ENCODE results near the gene CEP44.
"Not testable (repeated sequence)": the region's sequence is repeated elsewhere in the genome, so short reads cannot be mapped to it uniquely, and the experiment has no call there.

CEP44 gene

DNA sequence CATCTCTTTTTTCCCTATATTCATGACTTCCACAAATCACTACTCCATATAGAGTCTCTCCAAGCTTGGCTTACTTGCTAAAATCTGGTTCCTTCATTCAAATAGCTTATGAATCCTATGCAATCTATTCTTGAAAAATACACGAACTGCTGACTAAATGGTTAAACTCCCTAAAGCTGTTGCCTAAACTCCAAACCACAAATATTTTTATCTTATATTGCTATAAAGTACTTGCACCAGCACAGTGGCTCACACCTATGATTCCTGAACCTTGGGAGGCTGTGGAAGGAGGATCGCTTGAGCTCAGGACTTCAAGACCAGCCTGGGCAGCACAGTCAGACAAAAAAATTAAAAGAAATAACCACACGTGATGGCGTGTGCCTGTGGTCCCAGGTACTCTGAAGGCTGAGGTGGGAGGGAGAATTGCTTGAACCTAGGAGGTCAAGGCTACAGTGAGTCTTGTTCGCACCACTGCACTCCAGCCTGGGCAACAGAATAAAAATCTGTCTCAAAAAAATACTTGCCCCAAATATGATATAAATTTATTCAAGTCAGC lies 2.5 kb upstream of the CEP44 start:
- Histone ChIP-seq H3K36me3 (ENCODE audit: control insufficient read depth, insufficient read depth, low read length) (no peaks in the 10 kb centered on the region), H3K4me3 (ENCODE audit: low read length) (no peak overlapping the region), H3K9ac (ENCODE audit: low read length) (no peak overlapping the region), H3K4me1 (ENCODE audit: control insufficient read depth, insufficient read depth, low read length) (peaks cover 12% of the 10 kb centered on the region), H3K27ac (ENCODE audit: low read depth, low read length) (no peak overlapping the region), H3K27me3 (ENCODE audit: control insufficient read depth, insufficient read depth, low read length) (no peaks in the 10 kb centered on the region)

DNA sequence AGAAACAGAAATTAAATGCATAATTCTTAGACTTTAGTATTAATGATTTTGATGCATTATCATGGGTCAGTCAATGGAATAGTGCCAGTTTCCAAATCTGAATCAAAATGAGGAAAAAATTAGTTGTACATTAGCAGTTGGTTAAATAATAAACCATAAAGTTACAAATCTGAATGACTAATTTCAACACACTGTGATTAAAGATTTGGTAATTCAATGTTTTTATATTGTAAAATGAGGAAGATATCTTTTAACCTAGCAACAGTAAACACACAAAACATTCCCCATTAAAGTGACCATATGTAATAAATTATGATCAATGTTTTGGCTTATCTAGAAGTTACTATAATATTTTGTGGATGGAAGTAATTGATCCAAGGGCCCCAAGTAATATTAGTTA lies 1.8 kb upstream of the CEP44 start:
- H3K4me3 ChIP-seq (ENCODE audit: low read length): no peak overlapping the region
- peaks cover 12% of the 10 kb centered on the region for H3K4me1 ChIP-seq (ENCODE audit: control insufficient read depth, insufficient read depth, low read length)
- no peaks in the 10 kb centered on the region for H3K27me3 ChIP-seq (ENCODE audit: control insufficient read depth, insufficient read depth, low read length)
- no peak overlapping the region for H3K27ac ChIP-seq (ENCODE audit: low read depth, low read length)
- no peak overlapping the region for H3K9ac ChIP-seq (ENCODE audit: low read length)
- no peaks in the 10 kb centered on the region for H3K36me3 ChIP-seq (ENCODE audit: control insufficient read depth, insufficient read depth, low read length)

DNA sequence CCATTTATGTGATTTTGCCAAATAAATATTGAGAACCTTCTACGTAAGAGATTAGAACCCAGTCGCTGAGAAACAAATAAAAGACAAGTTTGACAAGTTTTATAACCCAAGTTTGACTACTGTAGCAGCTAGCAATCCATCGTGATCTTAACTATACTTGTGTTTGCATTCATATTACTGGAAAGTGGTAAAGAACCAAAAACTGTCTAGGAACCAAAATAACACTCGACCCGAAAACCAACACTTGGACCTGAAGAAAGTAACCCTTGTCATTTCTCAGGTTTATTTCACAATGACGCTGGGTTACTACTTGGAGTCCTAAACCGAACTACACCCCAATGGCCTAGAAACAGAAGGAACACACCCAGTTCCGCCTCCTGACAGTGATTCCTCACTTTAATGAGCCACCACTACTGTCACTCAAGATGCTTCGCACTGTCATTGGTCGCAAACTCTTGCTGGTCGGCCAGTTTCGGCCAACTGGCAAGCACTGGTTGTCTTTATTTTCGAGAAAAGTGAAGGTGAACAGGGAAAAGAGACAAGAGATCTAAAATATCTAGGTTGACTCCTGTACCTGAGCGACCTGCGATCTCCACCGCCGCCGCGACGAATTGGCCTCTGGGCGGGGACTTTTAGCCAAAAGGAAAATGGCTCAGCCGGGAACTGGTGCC lies 740 bp upstream of the CEP44 start:
- H3K27me3 ChIP-seq (ENCODE audit: control insufficient read depth, insufficient read depth, low read length): no peaks in the 10 kb centered on the region
- H3K27ac ChIP-seq (ENCODE audit: low read depth, low read length): peak overlapping the region; percentile 97
- peak overlapping the region; percentile 76 for H3K4me3 ChIP-seq (ENCODE audit: low read length)
- peaks cover 12% of the 10 kb centered on the region for H3K4me1 ChIP-seq (ENCODE audit: control insufficient read depth, insufficient read depth, low read length)
- H3K9ac ChIP-seq (ENCODE audit: low read length): peak overlapping the region; percentile 77
- no peaks in the 10 kb centered on the region for H3K36me3 ChIP-seq (ENCODE audit: control insufficient read depth, insufficient read depth, low read length)

DNA sequence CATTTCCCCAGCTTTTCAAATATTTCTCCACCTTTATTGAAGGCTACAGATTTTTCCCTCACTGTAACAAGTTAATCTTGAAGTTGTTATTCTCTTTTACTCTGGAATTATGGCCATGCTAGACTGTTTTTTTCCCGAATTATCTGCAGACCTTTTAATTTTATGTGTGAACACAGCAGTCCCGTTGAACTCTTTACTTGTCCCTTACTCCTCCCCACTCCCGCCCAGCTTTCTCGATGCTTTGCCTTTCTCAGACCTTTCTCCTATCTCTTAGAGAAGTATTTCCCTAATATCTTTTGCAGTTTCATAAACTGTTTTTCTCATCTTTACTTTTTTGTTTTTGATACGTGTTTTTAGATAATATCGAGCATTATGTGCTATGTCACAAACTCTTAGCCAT lies 776 bp downstream of the CEP44 start:
- Histone ChIP-seq H3K4me3 (ENCODE audit: low read length) (peak overlapping the region; percentile 76), H3K9ac (ENCODE audit: low read length) (peak overlapping the region; percentile 77), H3K4me1 (ENCODE audit: control insufficient read depth, insufficient read depth, low read length) (peaks cover 10% of the 10 kb centered on the region), H3K27ac (ENCODE audit: low read depth, low read length) (peak overlapping the region; percentile 97), H3K36me3 (ENCODE audit: control insufficient read depth, insufficient read depth, low read length) (no peaks in the 10 kb centered on the region), H3K27me3 (ENCODE audit: control insufficient read depth, insufficient read depth, low read length) (no peaks in the 10 kb centered on the region)

DNA sequence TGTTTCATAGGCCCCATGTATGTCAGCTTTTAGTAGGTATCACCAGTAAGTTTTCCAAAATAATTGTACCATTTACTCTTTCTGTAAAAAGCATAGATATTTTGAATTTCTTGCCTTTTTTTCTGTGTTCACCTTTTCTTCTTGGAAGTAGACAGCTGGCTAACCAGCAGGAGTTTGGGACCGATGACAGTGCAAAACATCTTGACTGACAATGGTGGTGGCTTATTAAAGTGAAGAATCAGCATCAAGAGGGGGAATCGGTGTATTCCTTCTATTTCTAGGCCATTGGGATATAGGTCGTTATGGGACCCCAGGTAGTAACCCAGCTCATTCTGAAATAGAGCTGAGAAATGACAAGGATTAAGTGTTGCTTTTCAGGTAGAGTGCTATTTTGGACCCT lies 3.2 kb downstream of the CEP44 start:
- Histone ChIP-seq H3K9ac (ENCODE audit: low read length) (no peak overlapping the region), H3K27ac (ENCODE audit: low read depth, low read length) (no peak overlapping the region), H3K4me1 (ENCODE audit: control insufficient read depth, insufficient read depth, low read length) (peaks cover 10% of the 10 kb centered on the region), H3K4me3 (ENCODE audit: low read length) (no peak overlapping the region), H3K27me3 (ENCODE audit: control insufficient read depth, insufficient read depth, low read length) (no peaks in the 10 kb centered on the region), H3K36me3 (ENCODE audit: control insufficient read depth, insufficient read depth, low read length) (no peaks in the 10 kb centered on the region)

DNA sequence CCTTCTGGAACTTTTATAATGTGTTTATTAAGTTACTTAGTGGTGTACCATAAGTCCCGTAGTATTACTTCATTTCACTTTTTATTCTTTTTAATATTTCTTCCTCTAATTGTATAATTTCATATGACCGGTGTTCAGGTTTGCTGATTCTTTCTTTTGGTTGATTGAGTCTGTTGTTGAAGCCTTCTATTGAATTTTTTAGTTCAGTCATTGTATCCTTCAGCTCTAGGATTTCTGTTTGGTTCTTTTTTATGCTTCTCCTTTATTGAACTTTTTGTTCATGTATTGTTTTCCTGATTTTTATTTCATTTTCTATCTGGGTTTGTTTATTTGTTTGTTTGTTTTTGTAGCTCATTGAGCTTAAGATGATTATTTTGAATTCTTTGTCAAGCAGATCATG lies 8.8 kb downstream of the CEP44 start:
- Histone ChIP-seq H3K4me3 (ENCODE audit: low read length) (no peak overlapping the region), H3K27me3 (ENCODE audit: control insufficient read depth, insufficient read depth, low read length) (no peaks in the 10 kb centered on the region), H3K4me1 (ENCODE audit: control insufficient read depth, insufficient read depth, low read length) (no peaks in the 10 kb centered on the region), H3K9ac (ENCODE audit: low read length) (no peak overlapping the region), H3K36me3 (ENCODE audit: control insufficient read depth, insufficient read depth, low read length) (no peaks in the 10 kb centered on the region), H3K27ac (ENCODE audit: low read depth, low read length) (no peak overlapping the region)

DNA sequence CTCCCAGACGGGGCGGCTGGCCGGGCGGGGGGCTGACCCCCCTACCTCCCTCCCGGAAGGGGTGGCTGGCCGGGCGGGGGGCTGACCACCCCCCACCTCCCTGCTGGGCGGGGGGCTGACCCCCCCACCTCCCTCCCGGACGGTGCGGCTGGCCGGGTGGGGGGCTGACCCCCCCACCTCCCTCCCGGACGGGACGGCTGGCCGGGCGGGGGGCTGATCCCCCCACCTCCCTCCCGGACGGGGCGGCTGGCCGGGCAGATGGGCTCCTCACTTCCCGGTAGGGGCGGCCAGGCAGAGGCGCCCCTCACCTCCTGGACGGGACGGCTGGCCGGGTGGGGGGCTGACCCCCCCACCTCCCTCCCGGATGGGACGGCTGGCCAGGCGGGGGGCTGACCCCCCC lies 10.9 kb downstream of the CEP44 start:
- not testable (repeated sequence) for H3K4me1 ChIP-seq (ENCODE audit: control insufficient read depth, insufficient read depth, low read length); H3K27ac ChIP-seq (ENCODE audit: low read depth, low read length); H3K4me3 ChIP-seq (ENCODE audit: low read length); H3K9ac ChIP-seq (ENCODE audit: low read length); H3K27me3 ChIP-seq (ENCODE audit: control insufficient read depth, insufficient read depth, low read length); H3K36me3 ChIP-seq (ENCODE audit: control insufficient read depth, insufficient read depth, low read length)

DNA sequence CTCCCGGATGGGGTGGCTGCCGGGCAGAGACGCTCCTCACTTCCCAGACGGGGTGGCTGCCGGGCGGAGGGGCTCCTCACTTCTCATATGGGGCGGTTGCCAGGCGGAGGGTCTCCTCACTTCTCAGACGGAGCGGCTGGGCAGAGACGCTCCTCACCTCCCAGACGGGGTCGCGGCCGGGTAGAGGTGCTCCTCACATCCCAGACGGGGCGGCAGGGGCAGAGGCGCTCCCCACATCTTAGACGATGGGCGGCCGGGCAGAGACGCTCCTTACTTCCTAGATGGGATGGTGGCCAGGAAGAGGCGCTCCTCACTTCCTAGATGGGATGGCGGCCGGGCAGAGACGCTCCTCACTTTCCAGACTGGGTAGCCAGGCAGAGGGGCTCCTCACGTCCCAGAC lies 11.4 kb downstream of the CEP44 start:
- not testable (repeated sequence) for H3K4me3 ChIP-seq (ENCODE audit: low read length); H3K9ac ChIP-seq (ENCODE audit: low read length); H3K4me1 ChIP-seq (ENCODE audit: control insufficient read depth, insufficient read depth, low read length); H3K36me3 ChIP-seq (ENCODE audit: control insufficient read depth, insufficient read depth, low read length); H3K27me3 ChIP-seq (ENCODE audit: control insufficient read depth, insufficient read depth, low read length); H3K27ac ChIP-seq (ENCODE audit: low read depth, low read length)

DNA sequence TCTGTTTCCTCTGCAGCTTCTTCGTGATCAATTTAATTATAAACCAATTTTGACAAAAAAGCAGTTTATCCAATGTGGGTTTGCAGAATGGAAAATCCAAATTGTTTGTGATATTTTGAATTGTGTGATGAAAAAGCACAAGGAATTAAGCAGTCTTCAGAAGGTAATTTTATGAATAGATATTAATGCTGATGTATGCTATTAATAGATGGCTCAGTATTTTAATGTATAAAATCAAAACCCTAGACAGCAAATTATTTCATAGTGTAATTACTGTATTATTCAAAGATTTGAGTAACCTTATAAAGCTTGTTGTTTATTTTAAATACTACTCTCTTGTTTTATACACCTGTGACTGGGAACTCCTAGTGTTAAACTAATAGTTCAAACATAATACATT lies 20.0 kb downstream of the CEP44 start:
- Histone ChIP-seq H3K4me3 (ENCODE audit: low read length) (no peak overlapping the region), H3K9ac (ENCODE audit: low read length) (no peak overlapping the region), H3K27ac (ENCODE audit: low read depth, low read length) (no peak overlapping the region), H3K4me1 (ENCODE audit: control insufficient read depth, insufficient read depth, low read length) (no peaks in the 10 kb centered on the region), H3K36me3 (ENCODE audit: control insufficient read depth, insufficient read depth, low read length) (no peaks in the 10 kb centered on the region), H3K27me3 (ENCODE audit: control insufficient read depth, insufficient read depth, low read length) (no peaks in the 10 kb centered on the region)

DNA sequence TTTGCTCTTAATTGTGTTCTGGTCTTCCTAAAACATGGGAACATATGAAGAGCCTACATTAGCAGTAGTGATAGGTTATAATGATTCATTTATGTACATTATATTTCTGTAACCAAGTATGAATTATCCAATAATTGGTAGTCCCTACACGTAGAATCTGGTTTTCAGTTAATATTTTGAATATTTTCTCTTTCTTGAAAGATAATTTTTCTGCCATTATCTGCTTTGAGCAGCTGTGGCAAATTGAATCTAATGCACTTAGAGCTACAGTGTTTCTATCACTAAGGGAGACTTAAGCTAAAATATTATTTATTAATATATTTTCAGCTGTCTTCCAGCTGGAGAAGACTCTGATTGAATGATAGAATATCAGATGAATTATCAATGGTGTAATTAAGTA lies 21.0 kb downstream of the CEP44 start:
- H3K27ac ChIP-seq (ENCODE audit: low read depth, low read length): no peak overlapping the region
- no peaks in the 10 kb centered on the region for H3K36me3 ChIP-seq (ENCODE audit: control insufficient read depth, insufficient read depth, low read length)
- no peak overlapping the region for H3K4me3 ChIP-seq (ENCODE audit: low read length)
- no peak overlapping the region for H3K9ac ChIP-seq (ENCODE audit: low read length)
- no peaks in the 10 kb centered on the region for H3K27me3 ChIP-seq (ENCODE audit: control insufficient read depth, insufficient read depth, low read length)
- H3K4me1 ChIP-seq (ENCODE audit: control insufficient read depth, insufficient read depth, low read length): no peaks in the 10 kb centered on the region

DNA sequence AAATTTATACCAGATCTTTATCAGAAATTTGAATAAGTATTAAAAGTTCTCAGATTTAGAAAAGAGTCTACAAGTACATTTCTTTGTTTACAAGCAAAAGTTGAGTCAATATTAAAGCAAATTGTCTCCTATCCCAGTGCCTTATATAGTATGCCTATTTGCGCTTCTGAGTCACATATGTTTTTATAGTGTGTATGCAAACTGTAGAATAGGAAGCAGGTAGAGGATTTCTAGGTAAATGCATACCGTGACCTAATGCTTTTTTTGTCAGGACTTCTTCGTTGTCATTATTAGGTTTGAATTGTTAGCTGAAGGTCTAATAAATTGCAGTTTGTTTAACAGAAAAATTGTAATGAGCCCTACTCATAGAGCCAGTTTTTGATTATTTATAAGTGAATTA lies 22.2 kb downstream of the CEP44 start:
- Histone ChIP-seq H3K9ac (ENCODE audit: low read length) (no peak overlapping the region), H3K4me1 (ENCODE audit: control insufficient read depth, insufficient read depth, low read length) (no peaks in the 10 kb centered on the region), H3K27ac (ENCODE audit: low read depth, low read length) (no peak overlapping the region), H3K27me3 (ENCODE audit: control insufficient read depth, insufficient read depth, low read length) (no peaks in the 10 kb centered on the region), H3K36me3 (ENCODE audit: control insufficient read depth, insufficient read depth, low read length) (no peaks in the 10 kb centered on the region), H3K4me3 (ENCODE audit: low read length) (no peak overlapping the region)

DNA sequence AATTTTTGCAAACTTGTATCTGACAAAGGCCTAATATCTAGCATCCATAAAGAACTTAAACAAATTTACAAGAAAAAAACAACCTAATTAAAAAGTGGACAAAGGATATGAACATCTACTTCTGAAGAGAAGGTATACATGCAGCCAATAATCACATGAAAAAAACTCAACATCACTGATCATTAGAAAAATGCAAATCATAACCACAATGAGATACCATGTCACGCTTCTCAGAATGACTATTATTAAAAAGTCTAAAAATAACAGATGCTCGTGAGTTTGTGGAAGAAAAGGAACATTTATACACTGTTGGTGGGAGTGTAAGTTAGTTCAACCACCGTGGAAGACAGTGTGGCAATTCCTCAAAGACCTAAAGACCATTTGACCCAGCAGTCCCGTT lies 24.0 kb downstream of the CEP44 start:
- no peak overlapping the region for H3K27ac ChIP-seq (ENCODE audit: low read depth, low read length)
- no peak overlapping the region for H3K9ac ChIP-seq (ENCODE audit: low read length)
- H3K4me3 ChIP-seq (ENCODE audit: low read length): no peak overlapping the region
- no peaks in the 10 kb centered on the region for H3K36me3 ChIP-seq (ENCODE audit: control insufficient read depth, insufficient read depth, low read length)
- no peaks in the 10 kb centered on the region for H3K4me1 ChIP-seq (ENCODE audit: control insufficient read depth, insufficient read depth, low read length)
- no peaks in the 10 kb centered on the region for H3K27me3 ChIP-seq (ENCODE audit: control insufficient read depth, insufficient read depth, low read length)

DNA sequence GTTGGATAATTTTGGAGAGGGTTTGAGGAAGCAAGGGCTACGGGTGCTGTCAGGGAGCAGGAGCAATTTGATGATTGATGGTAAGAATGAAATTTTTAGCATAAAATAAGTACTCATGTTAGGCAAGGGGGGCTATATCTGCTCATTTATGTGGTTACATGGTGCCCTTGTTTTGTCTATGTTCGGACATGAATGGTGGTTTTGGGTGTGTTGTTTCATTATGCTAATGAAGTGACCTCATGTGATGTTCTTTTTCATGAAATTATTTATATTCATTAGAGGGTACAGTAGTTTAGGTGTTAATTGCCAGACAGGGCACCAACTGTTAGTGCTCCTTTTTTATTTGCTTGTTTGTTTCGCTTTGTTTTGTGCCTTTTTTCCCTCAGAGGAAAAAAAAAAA lies 29.3 kb downstream of the CEP44 start:
- no peaks in the 10 kb centered on the region for H3K27me3 ChIP-seq (ENCODE audit: control insufficient read depth, insufficient read depth, low read length)
- no peaks in the 10 kb centered on the region for H3K4me1 ChIP-seq (ENCODE audit: control insufficient read depth, insufficient read depth, low read length)
- no peak overlapping the region for H3K27ac ChIP-seq (ENCODE audit: low read depth, low read length)
- no peak overlapping the region for H3K4me3 ChIP-seq (ENCODE audit: low read length)
- no peak overlapping the region for H3K9ac ChIP-seq (ENCODE audit: low read length)
- H3K36me3 ChIP-seq (ENCODE audit: control insufficient read depth, insufficient read depth, low read length): no peaks in the 10 kb centered on the region
